GM12874 (cell line): ENCODE data around the gene TTLL6.

Experiments used
- CTCF ChIP-seq: IDR thresholded peaks from 2 replicates; pipeline ENCODE4 v1.5.1; 2011; ENCODE audit warnings: low read depth, mild to moderate bottlenecking, control low read depth, low read length, moderate library complexity; ENCODE audit not compliant: insufficient read depth

Gene TTLL6

GRCh38 chr17:48738803-48739526 is 78.1 kb downstream of the TTLL6 start:
- TF ChIP-seq CTCF = no peak

- TF ChIP-seq CTCF = no peak
These were observed 78.6 kb downstream of the TTLL6 start for GRCh38 chr17:48738424-48738802.

DNA sequence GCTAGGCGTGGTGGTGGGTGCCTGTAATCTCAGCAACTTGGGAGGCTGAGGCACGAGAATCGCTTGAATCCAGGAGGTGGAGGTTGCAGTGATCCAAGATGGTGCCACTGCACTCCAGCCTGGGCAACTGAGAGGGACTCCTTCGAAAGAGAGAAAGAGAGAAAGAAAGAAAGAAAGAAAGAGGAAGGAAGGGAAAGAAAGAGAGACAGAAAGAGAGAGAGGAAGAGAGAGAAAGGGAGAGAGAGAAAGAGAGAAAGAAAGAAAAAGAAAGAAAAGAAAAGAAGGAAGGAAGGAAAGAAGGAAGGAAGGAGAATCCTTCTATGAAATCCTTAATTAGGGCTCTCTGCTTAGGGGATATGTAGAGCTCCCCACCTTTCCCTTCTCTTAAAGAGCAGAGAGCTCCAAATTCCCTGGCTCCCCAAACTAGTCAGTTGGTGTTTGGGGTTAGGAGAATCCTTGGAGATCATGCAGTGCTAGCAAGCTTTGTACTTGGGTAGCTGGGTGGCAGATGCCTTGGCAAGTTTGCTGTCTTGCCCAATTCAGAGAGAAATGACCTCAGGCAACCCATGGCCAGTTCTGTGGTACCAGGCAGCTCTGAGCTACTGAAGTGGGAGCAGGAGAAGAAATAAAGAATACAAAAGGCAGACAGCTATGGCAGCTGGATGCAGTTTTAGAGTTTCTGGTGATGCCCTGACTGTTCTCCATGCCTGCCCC is 79.5 kb downstream of the TTLL6 start:
- no peak for TF ChIP-seq CTCF

GRCh38 chr17:48735062-48735351 is 82.0 kb downstream of the TTLL6 start:
- TF ChIP-seq CTCF = no peak

GRCh38 chr17:48734333-48735061 is 82.5 kb downstream of the TTLL6 start:
- no peak for TF ChIP-seq CTCF

- no peak for TF ChIP-seq CTCF
These were observed 83.2 kb downstream of the TTLL6 start for GRCh38 chr17:48733632-48734328.
